ENCODE results near the gene TAF1B.
A peak's percentile ranks its signal among the peaks of the same experiment; 100 is the strongest.

Gene TAF1B

DNA sequence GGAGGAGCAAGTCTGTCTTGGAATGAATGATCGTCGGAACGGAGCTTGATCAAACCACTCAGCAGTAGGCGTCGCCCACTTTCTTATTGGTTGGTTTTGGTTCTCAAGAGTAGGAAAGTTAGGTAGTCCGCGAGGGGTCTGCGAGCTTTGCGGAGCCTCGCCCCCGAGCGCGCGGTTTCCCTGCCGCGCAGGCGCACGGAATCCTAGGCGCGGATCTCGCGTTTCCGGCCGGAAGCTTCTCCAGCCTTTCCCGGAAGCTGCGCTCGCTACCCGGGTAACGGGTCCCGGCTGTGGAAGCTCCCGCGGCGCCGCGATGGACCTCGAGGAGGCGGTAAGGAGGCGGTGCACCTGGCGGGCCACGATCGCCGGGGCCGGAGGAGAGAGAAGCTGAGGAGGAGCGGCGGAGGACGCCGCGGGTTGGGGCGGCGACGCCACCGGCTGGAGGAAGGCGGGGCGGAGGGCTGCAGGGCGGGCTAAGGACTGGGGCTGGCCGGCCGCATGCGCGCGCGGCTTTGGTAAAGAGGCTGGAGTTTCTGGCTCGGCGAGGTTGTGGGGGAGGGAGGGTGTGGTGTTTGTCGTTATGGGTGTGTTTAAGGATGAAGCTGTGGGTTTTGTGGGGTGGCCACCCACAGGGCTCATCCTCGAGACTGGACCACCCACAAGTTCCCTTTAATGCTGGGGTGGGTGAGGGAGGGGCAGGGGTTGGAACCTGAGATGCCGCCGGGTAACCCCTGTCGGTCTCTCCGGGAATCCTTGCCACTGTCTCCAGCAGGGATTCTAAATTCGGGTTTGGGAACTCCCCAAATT, at the start of gene TAF1B:
Gene TAF1B, plus strand, starts transcription at position 246 of the 807 bp plus-strand sequence. Its CDS starts 68 bp downstream, at position 314.
- H3K4me3 Mint-ChIP-seq: peak within 1 kb of the TSS; percentile 85
- peaks cover 17% of the 10 kb centered on the region for H3K27me3 Mint-ChIP-seq
- DNase-seq: peak; percentile 91
- CTCF ChIA-PET: interaction anchor here (0.6 to 3.3 kb wide), 6 partner anchors 12 to 228 kb away, joined by 3 to 29 read pairs (median 4); no protein-coding TSS in a partner anchor
- H3K36me3 Mint-ChIP-seq: peaks cover 39% of the 10 kb centered on the region
- H3K27ac Mint-ChIP-seq: peak within 1 kb of the TSS; percentile 90
- peaks cover 51% of the 10 kb centered on the region for H3K4me1 Mint-ChIP-seq
- H3K9me3 Mint-ChIP-seq: no peaks in the 10 kb centered on the region

DNA sequence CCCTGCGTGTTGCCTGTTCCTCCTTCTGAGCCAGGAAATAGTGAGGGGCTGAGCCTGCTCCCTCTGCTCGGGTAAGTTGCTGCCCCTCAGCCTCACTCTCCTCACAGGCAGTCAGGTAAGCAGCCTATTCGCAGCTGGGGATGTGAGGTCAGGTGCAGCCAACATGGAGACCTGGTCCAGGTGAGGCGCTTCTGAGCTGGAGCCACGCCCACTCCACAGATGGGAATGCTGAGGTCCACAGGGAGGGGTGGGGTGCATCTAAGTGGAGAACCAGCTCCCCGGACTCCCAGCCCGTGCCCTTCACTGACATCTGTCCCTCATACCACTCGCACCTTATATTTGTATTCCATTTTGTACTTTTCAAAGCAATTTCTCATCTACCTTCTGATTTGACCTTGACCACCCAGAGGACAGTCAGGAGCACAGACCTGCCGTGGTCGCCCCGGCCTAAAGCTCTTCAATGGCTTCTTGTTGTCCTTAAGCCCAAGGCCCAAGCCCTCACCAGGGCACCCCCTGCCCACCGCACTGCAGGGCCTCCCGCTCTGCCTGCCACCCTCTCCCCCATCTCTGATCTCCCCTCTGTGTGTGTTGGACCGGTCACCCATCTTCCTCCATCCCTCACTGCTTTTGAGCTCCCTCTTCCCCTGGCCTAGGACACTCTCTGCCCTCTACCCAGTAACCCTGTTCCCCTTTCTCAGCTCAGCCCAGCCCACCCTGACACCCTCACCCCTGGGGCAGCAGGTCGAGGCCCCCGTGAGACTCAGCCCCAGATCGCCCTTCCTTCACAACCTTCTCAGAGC, 49.2 kb upstream of the TAF1B start:
- Mint-ChIP-seq H3K9me3 (peaks cover 5% of the 10 kb centered on the region), H3K4me1 (peaks cover 33% of the 10 kb centered on the region), H3K27ac (no peak overlapping the region), H3K4me3 (no peak overlapping the region), H3K27me3 (peaks cover 16% of the 10 kb centered on the region), H3K36me3 (peaks cover 3% of the 10 kb centered on the region)
- no peak for DNase-seq
- CTCF ChIA-PET: interaction anchor here (0.6 to 1.5 kb wide), 3 partner anchors 10 to 714 kb away, joined by 3 read pairs; no protein-coding TSS in a partner anchor

DNA sequence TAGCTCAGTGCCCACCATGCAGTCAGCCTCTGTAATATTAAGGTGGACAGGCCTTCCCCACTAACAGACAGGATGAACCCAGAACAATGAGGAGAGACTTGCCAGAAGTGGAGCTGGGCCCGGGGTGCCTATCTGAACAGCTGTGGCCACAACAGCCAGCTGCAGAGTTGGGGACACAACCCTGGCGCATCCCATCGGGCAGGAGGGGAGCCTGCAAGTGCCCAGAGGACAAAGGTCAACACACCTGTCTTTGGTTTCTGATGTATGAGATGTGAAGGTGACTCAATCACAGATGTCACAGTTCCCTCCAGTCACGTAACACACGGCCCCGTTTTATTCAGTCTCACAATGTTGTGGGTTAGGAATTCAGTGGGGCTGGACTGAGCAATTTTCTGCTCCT, 48.2 kb upstream of the TAF1B start:
- no peak overlapping the region for H3K4me3 Mint-ChIP-seq
- peaks cover 42% of the 10 kb centered on the region for H3K4me1 Mint-ChIP-seq
- H3K27me3 Mint-ChIP-seq: peaks cover 20% of the 10 kb centered on the region
- peaks cover 4% of the 10 kb centered on the region for H3K9me3 Mint-ChIP-seq
- H3K27ac Mint-ChIP-seq: no peak overlapping the region
- DNase-seq: no peak
- CTCF ChIA-PET: interaction anchor here (1.0 to 1.5 kb wide), 2 partner anchors 9 to 20 kb away, joined by 3 read pairs; no protein-coding TSS in a partner anchor
- H3K36me3 Mint-ChIP-seq: peaks cover 3% of the 10 kb centered on the region

DNA sequence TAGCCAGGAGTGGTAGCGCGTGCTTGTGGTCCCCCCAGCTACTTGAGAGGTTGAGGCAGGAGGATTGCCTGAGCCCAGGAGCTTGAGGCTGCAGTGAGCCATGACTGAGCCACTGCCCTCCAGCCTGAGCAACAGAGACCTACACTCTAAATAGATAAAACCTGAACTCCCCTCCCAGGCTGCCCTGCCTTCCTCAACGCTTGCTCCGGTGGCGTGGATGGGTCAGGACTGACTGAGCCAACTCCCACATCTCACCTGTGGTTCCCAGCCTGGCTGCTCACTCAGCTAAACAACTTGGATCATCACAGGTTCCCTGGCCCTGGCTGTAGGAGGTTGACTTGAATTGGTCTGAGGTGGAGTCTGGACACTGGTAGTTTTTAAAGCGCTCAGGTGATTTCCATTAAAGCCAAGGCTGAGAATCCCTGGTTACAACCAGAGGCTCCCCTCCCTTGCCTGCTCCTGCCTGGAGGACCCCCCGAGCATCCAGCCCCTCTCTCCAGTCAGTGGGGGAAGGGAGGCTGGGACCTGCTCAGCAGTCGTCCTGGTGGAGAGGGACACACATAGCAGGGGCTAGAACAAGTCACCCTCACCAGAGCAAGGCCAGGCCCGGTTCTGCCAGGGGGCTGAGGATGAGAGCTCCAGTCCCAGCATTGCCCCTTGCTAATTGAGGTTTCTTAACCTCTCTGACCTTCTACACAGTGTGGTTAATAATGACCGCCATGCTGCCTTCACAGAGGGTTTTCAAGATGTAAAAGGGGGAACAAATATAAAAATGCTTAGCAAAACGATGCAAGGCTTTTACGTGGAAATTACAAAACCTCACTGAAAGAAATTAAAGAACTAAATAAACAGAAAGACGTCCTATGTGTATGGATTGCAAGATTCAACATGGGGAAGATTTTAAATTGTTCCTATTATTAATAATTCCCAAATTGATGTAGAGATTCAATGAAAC, 46.9 kb upstream of the TAF1B start:
- H3K27ac Mint-ChIP-seq: no peak overlapping the region
- peaks cover 4% of the 10 kb centered on the region for H3K9me3 Mint-ChIP-seq
- H3K27me3 Mint-ChIP-seq: peaks cover 33% of the 10 kb centered on the region
- CTCF ChIA-PET: interaction anchor here (1.0 to 4.7 kb wide), 2 partner anchors 14 to 20 kb away, joined by 3 to 46 read pairs; no protein-coding TSS in a partner anchor
- peaks cover 3% of the 10 kb centered on the region for H3K36me3 Mint-ChIP-seq
- H3K4me3 Mint-ChIP-seq: no peak overlapping the region
- DNase-seq: no peak
- peaks cover 53% of the 10 kb centered on the region for H3K4me1 Mint-ChIP-seq

DNA sequence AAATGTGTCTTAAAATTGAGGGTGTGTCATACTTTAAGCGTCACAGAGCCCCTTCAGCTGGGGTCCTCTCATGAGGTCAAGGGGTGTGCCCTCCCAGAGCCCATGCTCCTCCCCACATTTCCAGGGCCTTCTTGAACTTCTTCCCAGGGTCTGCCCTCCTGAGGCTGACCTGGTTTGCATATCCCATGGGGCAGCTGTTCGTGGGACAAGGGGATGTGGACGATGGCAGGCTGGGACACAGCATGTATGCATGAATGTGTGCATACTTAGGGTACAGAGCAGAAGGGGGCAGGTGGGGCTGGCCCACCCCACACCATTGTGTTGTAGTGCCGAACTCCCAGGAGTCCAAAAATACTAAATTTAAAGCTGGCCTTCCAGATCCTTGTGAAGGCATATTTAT, 46.2 kb upstream of the TAF1B start:
- CTCF ChIA-PET: interaction anchor here (1.0 to 4.7 kb wide), 3 partner anchors 14 to 27 kb away, joined by 3 to 46 read pairs (median 46); no protein-coding TSS in a partner anchor
- H3K27me3 Mint-ChIP-seq: peaks cover 37% of the 10 kb centered on the region

DNA sequence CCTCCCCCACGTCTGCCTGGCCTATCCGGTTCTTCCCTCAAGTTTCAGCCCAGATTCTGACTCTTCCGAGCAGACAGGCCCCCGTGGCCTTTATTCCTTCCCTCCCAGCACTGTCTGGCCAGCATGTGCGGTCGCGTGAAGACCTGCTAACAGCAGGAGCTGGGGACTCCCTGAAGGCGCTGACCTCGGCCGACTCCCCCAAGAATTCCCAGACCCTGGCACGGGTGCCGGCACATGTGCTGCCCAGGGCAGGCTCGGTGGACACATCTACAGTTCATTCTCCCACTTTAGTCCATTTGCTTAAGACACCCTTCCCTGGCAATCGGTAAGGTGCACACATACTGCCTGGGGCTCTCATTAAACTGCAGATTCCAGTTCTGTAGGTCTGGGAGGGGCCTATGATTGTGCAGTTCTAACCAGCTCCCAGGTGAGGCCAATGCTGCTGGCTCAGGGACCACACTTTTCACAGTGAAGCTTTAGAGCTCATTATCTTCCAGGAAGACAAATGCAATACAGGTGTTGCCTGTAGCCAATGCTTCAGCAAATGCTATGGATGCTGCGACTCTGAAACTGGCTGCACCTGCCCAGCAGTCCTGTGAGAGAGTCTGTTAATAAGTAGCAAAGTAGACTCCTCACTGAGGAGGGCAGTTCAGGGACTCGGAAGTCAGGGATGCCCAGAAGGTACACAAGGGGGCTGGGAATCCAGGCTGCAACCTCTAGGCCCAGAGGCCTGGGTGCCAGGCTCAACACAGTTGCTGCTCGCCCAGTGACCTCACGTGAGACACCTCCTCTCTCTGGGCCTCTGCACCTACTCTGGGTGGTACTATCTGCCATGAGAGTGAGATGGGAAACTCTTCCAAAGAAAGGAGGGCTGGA, 45.4 kb upstream of the TAF1B start:
- H3K36me3 Mint-ChIP-seq: peaks cover 3% of the 10 kb centered on the region
- peaks cover 4% of the 10 kb centered on the region for H3K9me3 Mint-ChIP-seq
- H3K4me1 Mint-ChIP-seq: peaks cover 48% of the 10 kb centered on the region
- no peak overlapping the region for H3K4me3 Mint-ChIP-seq
- peaks cover 45% of the 10 kb centered on the region for H3K27me3 Mint-ChIP-seq
- peak overlapping the region; percentile 68 for H3K27ac Mint-ChIP-seq
- DNase-seq: no peak
- CTCF ChIA-PET: interaction anchor here (1.1 to 4.7 kb wide), 7 partner anchors 9 to 250 kb away, joined by 3 to 64 read pairs (median 35); partner anchors contain the start of gene ADAM17

More for the DNA sequence above, 46.2 kb upstream of the TAF1B start:
- H3K27ac Mint-ChIP-seq: no peak overlapping the region
- no peak overlapping the region for H3K4me3 Mint-ChIP-seq
- H3K36me3 Mint-ChIP-seq: peaks cover 3% of the 10 kb centered on the region
- H3K9me3 Mint-ChIP-seq: peaks cover 4% of the 10 kb centered on the region
- DNase-seq: no peak
- peaks cover 52% of the 10 kb centered on the region for H3K4me1 Mint-ChIP-seq

DNA sequence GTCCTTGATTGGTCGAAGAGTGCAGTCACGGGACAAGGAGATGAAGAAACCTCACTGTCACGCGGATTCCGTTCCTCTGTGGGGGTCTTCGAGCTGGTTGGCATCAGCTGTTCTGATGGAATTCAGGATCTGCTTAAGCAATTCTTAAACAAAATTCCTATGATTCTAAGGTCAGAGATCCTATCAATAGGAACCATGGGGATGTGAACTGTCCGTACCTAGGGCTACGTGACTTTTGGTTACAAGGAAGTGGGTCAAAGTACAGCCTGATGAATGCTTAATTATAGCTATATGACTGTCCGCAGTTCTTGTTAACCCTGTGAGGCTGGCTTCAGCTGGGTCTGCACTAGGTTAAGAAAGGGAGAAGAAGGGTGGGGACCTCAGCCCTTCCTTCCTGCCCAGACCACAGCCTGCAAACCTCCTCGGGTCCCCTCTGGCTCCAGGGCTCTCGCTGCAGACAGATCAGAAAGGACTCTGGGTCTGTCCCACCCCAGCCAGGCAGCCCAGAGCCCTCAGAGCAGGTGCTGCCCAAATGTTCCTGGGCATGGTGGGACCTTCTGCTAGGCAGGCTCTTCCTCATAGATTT, 44.2 kb upstream of the TAF1B start:
- Mint-ChIP-seq H3K36me3 (peaks cover 1% of the 10 kb centered on the region), H3K27me3 (peaks cover 43% of the 10 kb centered on the region), H3K9me3 (no peaks in the 10 kb centered on the region), H3K27ac (peak overlapping the region; percentile 88), H3K4me1 (peaks cover 43% of the 10 kb centered on the region), H3K4me3 (peak overlapping the region; percentile 57)
- peak; percentile 47 for DNase-seq
- CTCF ChIA-PET: interaction anchor here (0.6 to 7.2 kb wide), 32 partner anchors 10 to 657 kb away, joined by 3 to 64 read pairs (median 5); partner anchors contain the start of genes ADAM17 and TAF1B

DNA sequence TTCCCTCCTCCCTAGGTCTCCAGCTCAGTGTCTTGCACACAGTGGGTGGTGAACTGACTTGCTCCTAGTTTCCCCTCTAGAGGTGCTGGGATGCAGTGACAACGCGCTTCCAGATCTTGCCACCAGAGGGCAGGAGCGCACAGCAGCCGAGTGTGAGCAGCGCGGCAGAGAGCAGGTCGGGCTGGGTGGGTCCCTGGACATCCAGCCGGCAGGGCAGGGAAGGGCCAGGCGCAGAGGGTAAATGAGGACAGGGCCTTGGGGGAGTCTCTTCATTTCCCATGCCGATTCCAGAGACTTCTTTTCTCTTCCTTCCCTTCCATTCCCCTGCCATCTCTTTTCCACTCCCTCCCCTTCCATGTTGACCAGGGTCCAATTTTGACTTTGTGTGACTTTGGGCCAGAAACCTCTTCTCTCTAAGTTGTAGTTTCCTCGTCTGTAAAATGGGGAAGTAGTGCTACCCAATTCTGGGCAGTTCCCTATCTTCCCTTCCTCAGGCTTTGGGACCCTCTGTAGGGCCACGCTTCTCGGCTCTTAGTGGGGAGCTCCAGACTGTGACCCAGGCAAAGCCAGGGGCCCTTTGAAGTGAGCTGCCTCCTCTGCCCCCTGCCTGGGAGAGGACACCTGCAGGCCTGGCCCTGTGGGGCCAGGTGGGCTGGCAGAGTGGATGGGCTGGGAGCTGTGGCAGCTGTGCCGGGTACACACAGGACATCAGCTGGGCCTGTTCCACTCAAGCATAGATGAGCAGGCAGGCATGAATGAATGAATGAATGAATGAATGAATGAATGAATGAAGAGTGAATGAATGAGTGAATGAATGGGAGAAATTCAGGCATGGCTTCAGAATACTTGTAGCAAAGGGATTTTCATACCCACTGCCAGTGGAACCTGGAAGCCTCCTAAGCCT, 43.3 kb upstream of the TAF1B start:
- peaks cover 49% of the 10 kb centered on the region for H3K27me3 Mint-ChIP-seq
- H3K4me3 Mint-ChIP-seq: peak overlapping the region; percentile 57
- peak; percentile 92 for DNase-seq
- CTCF ChIA-PET: interaction anchor here (0.6 to 7.2 kb wide), 40 partner anchors 9 to 658 kb away, joined by 3 to 64 read pairs (median 4); partner anchors contain the start of genes ADAM17 and TAF1B
- peak overlapping the region; percentile 88 for H3K27ac Mint-ChIP-seq
- H3K4me1 Mint-ChIP-seq: peaks cover 42% of the 10 kb centered on the region
- no peaks in the 10 kb centered on the region for H3K9me3 Mint-ChIP-seq
- peaks cover 1% of the 10 kb centered on the region for H3K36me3 Mint-ChIP-seq

DNA sequence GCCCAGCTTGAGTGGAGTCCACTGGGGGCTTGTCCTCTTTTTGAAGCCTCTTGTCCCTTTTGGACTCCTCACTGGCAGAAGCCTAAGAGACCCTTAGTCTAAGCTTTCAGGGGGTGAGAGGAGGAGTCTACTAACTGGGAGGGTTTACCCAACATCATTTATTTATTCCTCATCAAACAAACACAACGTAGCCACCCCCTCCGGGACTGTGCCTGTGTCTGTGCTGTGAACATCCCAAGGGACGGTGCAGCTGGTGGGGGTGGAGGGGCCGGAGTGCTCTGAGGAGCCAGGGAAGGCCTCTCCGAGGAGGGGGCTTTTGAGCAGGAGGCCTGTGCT, 42.7 kb upstream of the TAF1B start:
- CTCF ChIA-PET: interaction anchor here (0.7 to 7.2 kb wide), 21 partner anchors 10 to 317 kb away, joined by 3 to 64 read pairs (median 5); partner anchors contain the start of gene TAF1B
- peaks cover 53% of the 10 kb centered on the region for H3K27me3 Mint-ChIP-seq
- DNase-seq: no peak
- no peak overlapping the region for H3K4me3 Mint-ChIP-seq
- H3K27ac Mint-ChIP-seq: no peak overlapping the region
- H3K4me1 Mint-ChIP-seq: peaks cover 42% of the 10 kb centered on the region
- no peaks in the 10 kb centered on the region for H3K9me3 Mint-ChIP-seq
- H3K36me3 Mint-ChIP-seq: peaks cover 1% of the 10 kb centered on the region

DNA sequence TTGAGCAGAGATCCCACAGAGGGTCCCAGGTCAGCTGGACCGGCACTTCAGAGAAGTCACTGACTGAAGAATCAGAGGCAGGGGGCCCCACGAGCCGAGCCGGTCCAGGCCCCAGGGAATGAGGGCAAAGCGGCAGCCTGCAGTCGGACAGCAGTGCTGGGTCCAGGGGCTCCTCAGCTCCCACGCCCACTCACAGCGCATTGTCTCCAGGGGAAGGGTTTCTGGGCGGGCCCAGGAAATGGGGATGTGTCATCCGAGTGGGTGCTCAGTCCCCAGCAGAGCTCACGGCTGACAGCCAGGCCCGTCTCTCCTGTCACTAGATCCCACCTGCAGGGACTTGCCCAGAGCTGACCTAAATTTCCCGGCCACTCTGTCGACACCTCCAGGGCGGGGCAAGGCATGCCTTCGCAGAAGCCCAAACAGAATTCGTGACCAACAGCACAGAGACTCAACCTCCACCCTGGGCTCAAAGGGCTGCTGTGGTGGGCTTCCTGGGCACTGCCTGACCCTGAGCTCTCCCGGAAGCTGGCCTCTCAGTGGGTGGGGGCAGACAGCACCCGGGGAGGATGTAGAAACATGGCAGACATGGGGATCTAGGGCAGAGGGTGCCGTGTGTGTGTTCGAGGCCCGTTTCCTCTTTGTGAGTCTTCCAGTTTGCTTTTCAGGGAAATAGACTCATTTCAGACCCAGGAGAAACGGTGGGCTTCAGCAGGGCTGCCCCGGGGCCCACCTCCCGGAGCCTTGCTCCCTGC, 42.1 kb upstream of the TAF1B start:
- Mint-ChIP-seq H3K4me3 (no peak overlapping the region), H3K27me3 (peaks cover 59% of the 10 kb centered on the region), H3K9me3 (no peaks in the 10 kb centered on the region), H3K27ac (no peak overlapping the region), H3K4me1 (peaks cover 42% of the 10 kb centered on the region), H3K36me3 (peaks cover 1% of the 10 kb centered on the region)
- CTCF ChIA-PET: interaction anchor here (0.8 to 7.2 kb wide), 13 partner anchors 10 to 251 kb away, joined by 3 to 64 read pairs (median 8); no protein-coding TSS in a partner anchor
- no peak for DNase-seq

DNA sequence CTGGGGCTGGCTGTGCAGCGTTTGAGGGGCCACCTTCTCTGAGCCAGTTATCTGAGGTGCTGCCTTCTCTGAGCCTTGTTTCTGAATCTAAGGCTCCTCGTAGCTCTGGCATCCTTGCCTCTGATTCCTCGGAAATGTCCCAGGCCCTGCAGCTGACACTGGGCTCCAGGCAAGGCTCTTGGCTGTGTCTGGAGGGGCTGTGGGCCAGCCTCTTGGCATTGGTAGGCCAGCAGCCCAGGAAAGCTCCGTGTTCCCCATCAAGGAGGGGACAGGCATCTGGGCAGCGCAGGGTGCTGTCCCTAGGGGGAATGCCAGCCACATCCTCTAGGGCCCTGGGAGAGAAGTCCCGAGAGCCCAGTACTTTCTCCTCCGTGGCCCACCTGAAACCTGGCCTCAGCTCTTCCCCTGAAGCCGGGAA, 40.7 kb upstream of the TAF1B start:
- Mint-ChIP-seq H3K27ac (no peak overlapping the region), H3K4me3 (no peak overlapping the region), H3K27me3 (peaks cover 73% of the 10 kb centered on the region), H3K36me3 (peaks cover 1% of the 10 kb centered on the region), H3K4me1 (peaks cover 37% of the 10 kb centered on the region), H3K9me3 (no peaks in the 10 kb centered on the region)
- CTCF ChIA-PET: interaction anchor here (4.6 to 7.2 kb wide), 2 partner anchors 12 to 14 kb away, joined by 35 to 63 read pairs; no protein-coding TSS in a partner anchor
- no peak for DNase-seq
